ENCODE measurements around the gene SOX13.
"Not testable (repeated sequence)": the region's sequence is repeated elsewhere in the genome, so short reads cannot be mapped to it uniquely, and the experiment has no call there.

SOX13 gene

DNA sequence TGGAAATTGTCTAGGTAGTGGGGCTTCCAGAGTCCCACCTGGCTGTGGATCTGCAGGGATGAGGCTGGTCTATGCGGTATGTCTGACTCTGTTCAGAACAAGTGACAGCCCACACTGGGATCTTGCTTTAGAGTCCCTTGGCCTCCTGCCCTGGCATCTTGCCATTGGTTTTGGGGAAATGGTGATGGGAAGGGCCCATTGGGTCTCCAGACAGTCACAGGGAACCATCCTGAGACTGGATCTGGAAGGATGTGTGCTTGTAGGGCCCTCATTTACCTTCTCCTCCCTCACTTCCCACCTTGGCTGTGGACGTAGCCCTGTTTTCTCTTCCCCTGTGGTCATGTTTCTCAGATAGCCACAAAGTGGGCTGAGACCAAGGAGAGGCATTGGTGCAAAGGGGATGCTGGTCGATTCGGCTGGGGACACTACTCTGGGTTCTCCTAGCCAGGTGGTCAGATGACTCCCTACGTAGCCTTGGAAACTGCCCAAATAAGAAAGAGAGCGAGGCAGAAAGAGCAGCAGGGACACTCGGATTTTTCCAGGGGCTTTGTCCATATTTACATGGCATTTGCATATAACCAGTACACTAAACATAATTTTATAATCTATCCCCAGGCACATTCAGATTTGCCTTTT lies 15.1 kb downstream of the SOX13 start:
- no peak for DNase-seq

DNA sequence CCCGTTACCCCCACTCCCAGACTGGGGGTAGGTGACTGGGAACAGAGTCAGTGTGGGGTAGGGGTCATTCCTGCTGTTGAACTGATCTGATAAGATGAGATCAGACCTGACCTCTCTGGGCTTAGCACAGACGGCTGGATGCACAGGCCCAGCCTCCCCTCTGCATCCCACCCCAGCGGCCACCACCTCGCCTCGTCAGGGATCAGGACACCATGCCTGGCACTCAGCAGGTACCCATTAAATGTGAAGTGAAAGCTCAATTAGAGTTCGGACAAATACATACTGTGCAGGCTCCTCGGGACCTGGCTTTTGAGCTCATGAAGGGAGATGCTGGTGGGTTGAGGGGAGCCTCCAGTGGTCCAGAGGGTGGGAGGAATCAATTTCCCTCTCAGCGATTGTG lies 15.7 kb downstream of the SOX13 start:
- no peak for DNase-seq

GRCh38 chr1:204089044-204089751 lies 16.3 kb downstream of the SOX13 start:
- DNase-seq, result no peak

DNA sequence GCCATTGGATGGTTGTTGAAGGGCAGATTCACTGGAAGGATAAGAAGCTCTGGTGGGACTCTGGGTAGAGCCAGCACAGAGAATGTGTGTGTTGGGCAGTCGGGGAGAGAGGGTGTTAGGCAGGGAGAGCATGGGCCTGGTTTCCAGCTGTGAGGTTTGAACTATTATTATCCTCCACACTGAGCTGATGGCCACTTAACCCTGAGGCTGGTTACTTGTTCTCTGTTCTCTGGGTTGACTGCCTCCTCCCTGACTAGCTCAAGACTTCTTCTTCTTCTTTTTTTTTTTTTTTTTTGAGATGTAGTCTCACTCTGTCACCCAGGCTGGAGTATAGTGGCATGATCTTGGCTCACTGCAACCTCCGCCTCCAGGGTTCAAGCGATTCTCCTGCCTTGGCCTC lies 17.2 kb downstream of the SOX13 start:
- DNase-seq, result not testable (repeated sequence)

DNA sequence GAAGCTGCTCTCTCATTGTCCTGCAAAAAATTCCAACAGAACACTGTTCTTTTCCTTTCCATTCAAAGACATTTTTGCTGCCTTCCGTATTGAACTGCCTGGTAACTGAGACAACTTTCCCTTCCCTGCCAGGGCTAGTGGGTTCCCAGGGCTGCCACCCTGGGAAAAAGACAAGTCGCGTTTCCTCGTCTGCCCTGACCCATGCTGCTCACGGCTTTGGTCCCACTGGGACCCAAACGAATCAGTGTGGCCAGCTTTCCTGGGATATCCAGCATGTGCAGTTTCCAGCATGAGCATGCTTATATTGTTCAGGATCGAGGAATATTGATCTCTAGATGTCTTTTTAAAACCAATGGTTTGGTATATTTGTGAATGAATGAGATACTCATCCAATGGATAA lies 18.2 kb downstream of the SOX13 start:
- no peak for DNase-seq

DNA sequence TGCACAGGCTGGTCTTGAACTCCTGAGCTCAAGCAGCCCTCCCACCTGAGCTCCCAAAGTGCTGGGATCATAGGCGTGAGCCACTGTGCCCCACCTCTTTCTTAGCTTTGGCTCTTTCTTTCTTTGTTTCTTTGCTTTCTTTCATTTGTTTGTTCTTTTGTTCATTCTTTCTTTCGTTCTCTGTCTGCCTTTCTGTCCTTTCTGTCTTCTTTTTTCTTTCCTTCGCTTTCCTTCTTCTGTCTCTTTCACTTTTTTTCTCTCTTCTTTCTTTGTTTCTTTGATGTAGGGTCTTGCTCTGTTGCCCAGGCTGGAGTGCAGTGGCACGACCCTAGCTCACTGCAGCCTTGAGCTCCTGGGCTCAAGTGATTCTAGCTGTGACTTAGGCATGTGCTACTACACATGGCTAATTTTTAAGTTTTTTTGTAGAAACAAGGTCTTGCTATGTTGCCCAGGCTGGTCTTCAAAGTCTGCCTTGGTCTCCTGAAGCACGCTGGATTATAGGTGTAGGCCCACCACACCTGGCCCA lies 18.9 kb downstream of the SOX13 start:
- no peak for DNase-seq

DNA sequence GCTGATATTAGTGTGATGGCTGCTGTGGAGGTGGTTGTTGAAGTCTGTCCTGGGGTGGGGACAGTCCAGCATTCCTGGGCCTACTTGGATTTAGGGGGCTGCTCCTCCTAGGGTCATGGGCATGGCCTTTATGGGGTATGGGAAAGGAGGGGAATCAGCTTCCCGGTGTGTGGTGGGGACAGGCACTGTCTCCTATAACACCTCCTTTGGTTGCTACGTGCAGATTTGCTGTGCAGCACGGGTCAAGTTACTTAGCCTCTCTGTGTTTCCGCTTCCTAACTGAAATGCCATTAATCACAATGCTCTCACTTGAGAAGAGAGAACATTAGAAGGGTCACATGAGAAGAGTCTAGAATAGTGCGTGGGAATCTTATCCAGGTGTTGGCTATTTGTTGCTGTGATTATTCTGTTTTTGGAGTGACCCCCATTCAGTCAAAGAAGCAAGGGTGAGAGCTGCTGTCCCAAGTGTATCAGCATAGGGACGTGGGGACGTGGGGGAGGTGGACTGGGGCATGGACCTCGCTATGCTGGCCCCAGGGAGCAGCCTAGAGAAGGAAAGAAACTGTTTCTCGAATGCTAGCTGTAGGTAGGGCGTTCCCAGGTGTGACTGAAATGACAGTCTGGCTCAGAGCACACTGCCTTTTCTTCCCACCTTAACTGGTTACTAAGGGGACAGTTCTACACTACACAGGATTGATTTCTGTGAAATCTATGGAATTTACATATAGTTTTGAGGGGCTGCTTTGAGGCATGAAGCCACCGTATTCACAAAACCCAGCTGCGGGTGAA lies 19.9 kb downstream of the SOX13 start:
- no peak for DNase-seq

GRCh38 chr1:204093421-204093717 lies 20.5 kb downstream of the SOX13 start:
- DNase-seq, result no peak

GRCh38 chr1:204093781-204094180 lies 20.9 kb downstream of the SOX13 start:
- no peak for DNase-seq

- DNase-seq, result no peak
These were observed 21.4 kb downstream of the SOX13 start for GRCh38 chr1:204094313-204094729.

GRCh38 chr1:204094856-204095634 lies 22.1 kb downstream of the SOX13 start:
- no peak for DNase-seq

DNA sequence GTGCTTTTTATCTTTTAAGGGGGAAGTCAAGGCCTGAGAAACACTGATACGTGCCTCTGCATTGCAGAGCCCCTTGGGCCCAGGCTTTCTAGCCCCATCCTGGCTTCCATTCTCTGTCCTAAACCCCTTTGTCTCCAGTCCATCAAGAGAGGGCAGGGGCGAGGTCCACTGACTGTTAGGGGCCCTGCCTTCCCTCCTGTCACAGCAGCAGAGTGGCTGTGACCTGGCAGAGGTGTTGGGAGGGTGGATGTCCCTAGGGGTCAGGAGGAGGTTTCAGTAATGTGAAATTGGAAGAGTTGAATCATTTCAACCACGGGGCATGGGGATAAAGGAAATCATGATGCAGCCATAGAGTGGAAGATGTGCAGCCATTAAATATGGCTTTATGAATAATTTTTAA lies 24.0 kb downstream of the SOX13 start:
- DNase-seq, result no peak

DNA sequence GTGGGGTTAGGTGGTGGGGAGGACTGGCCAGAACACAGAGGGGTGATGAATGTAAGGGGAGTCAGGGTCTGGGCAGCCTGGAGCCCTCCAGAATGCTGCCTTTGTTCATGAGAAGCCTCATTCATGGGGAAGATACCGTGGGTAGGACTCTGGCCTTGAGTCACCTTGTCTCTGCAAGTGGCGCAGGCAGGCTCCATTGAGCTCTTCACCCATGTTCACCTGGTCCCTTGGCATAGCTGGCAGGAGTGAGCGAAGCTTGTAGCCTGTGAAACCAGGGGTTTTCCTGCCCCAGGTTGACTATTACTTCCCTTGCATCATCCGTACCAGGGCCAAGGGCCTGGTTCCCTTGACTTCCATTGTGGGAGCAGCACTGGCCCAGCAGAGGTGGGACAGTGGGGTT lies 25.8 kb downstream of the SOX13 start:
- no peak for DNase-seq

DNA sequence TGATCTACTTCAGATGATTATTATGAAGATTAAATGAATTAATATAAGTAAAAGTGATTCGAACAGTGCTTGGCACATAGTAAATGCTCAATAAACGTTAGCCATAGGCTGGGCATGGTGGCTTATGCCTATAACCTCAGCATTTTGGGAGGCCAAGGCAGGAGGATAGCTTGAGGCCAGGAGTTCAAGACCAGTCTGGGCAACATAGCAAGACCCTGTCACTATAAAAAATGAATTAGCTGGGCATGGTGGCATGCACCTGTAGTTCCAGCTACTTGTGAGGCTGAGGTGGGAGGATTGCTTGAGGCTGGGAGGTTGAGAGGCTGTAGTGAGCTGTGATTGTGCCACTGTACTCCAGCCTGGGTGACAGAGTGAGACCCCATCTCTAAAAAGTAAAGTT lies 26.8 kb downstream of the SOX13 start:
- DNase-seq, result not testable (repeated sequence)

DNA sequence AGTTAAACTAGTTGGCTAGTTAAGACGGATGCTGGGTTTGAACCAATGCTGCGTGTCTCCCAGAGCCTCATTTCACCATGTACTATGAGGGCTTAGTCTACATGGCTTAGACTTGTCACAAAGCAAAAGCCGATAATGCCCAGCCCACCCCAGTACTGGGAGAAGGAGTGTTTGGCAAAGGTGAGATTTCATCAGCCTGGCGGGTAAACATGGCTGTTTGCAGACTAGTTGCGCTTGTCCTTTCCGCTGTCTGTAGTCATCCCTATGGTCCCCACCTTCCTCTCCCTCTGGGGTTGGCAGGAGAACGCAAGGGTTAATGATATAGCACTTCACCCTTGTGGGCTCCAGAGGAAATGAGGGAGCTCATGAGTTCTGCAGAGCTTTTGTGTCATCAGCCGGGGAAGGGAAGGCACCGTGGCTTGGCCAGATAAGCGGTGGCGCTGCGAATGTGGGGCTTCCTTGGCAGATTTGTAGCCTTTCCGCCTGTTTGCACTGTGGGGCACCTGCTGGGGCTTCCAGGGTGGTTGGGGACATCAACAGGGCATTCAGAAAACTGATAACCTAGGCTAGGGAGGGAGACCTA lies 29.2 kb downstream of the SOX13 start:
- no peak for DNase-seq

DNA sequence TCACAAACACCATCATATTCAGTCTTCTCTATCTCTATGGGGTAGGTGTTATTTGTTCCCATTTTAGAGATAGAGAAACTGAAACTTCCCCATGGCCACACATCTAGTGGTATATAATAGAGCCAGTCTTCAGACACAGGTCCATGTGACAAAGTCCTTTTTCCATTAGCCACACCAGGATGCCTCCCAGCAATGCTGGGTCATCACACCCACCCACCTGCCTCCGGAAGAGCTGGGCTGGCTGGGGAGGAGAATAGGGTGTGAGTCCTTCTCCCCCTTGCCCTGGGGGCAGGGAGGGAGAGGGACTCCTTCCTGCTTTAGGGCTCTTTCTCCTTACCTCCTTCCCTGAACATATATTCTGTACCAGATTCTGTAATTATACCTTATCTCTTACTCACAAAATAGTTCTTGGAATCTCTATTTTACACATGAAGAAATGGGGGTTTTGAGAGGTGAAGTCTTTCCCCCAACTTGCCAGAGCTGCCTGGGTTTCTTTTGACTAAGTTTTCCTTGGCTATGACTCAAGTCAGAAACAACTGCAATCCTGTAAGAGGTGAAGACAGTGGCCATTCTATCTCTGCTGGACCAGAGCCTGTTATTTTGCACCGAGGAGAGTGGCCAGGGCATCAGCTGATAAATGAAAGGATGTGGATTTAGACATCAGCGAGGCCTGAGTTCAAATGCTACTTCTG lies 30.0 kb downstream of the SOX13 start:
- no peak for DNase-seq

DNA sequence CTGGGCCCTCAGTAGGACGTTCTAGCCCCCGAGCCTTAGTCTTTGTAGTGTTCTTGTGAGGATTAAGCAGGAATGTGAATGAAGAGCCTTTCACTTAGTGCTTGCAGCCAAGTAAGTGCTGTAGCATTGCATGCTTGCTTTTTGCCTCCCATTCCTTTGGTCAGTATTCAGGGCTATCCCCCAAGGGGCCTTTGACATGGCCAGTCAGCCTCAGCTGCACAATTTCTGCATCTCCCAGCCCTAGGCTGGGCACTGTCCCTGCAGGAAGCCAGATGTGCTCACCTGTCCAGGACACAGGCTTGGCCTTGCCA lies 30.5 kb downstream of the SOX13 start:
- no peak for DNase-seq

GRCh38 chr1:204104331-204105130 lies 31.6 kb downstream of the SOX13 start:
- DNase-seq, result no peak

DNA sequence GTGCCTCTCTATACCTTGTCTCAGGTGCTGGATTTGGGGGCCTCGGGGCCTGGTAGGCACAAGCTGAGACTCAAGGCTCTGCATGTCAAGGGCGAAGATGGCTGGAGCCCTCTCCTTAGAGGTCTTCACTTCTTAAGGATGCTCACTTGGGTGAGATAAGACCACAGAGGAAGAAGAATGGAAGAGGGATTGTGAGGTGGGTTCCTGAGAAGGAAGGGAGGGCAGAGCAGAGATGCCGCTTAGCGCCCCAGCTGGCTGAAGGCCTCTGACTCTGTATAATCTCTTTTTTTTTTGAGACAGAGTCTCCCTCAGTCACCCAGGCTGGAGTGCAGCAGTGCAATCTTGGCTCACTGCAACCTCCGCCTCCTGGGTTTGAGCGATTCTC lies 32.2 kb downstream of the SOX13 start:
- no peak for DNase-seq

DNA sequence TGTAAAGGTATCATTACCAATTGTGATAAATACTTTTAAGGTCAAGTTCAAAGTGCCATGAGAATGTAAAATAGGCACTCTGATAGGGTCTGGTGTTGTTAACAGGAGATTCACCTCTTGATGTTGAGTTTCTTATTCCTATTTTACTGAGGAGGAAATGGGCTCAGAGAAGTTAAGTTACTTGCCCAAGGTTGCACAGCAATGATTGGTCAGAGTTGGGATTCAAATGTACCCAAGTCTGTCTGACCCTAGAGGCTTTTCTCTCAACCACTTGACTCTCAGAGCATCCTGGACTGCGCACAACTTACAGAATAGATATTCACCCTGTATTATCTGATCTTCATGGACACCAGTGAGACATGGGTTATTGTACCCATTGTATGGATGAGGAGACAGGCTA lies 33.9 kb downstream of the SOX13 start:
- DNase-seq, result no peak

DNA sequence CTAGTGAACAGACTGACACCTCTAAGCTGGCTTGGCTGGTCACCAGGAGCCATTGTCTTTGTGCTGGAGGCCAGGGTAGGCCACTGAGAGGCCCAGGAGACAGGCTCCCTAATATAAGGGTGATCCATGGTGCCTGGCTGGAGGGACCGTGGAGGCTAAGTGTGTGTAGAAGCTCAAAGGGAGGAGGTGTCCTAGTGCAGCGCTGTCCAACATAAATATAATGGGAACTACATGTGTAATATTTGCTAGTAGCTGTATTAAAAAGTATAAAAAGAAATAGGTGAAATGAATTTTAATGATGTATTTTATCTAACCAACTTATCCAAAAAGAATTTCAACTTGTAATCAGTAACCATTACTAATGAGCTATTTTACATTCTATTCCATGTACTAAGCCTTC lies 35.0 kb downstream of the SOX13 start:
- DNase-seq, result no peak
